GM18519 (cell line): ENCODE measurements around the gene THOC6.

Experiments
- ATAC-seq: cut with Tn5 transposase; IDR thresholded peaks from one replicate; pipeline ENCODE4 v1.9.1; 2021; ENCODE audit warnings: mild to moderate bottlenecking, moderate library complexity; ENCODE audit not compliant: unreplicated experiment, low FRiP score

THOC6 gene

GRCh38 chr16:3023669-3024478 lies at the start of gene THOC6, which contains the start of gene HCFC1R1:
TSS of gene THOC6 (plus strand) at chr16:3024035. CDS start at chr16:3024327, 292 bp downstream.
TSS of gene HCFC1R1 (minus strand) at chr16:3023942. CDS start at chr16:3023941, 1 bp downstream.
- peak; percentile 44 for ATAC-seq

GRCh38 chr16:2974319-2975056 lies 49.3 kb upstream of the THOC6 start:
- ATAC-seq, result no peak

GRCh38 chr16:2975161-2975795 lies 48.6 kb upstream of the THOC6 start:
- ATAC-seq, result no peak

GRCh38 chr16:2976201-2976600 lies 47.6 kb upstream of the THOC6 start:
- ATAC-seq, result no peak

GRCh38 chr16:2976673-2977072 lies 47.2 kb upstream of the THOC6 start:
- ATAC-seq, result no peak

GRCh38 chr16:2977440-2977839 lies 46.4 kb upstream of the THOC6 start:
- ATAC-seq, result no peak

- no peak for ATAC-seq
Observed at GRCh38 chr16:2979669-2980226, 44.1 kb upstream of the THOC6 start.

GRCh38 chr16:2980227-2981176 lies 43.3 kb upstream of the THOC6 start, which contains the start of gene PKMYT1:
TSS of gene PKMYT1 (minus strand) at chr16:2980446. CDS start at chr16:2979657, 789 bp downstream.
- ATAC-seq, result peak; percentile 44

GRCh38 chr16:2981177-2981898 lies 42.5 kb upstream of the THOC6 start:
- ATAC-seq, result no peak

- no peak for ATAC-seq
Observed at GRCh38 chr16:2981899-2982250, 42.0 kb upstream of the THOC6 start.

- ATAC-seq, result no peak
Observed at GRCh38 chr16:2982402-2982801, 41.4 kb upstream of the THOC6 start.

GRCh38 chr16:2983706-2984136 lies 40.1 kb upstream of the THOC6 start:
- no peak for ATAC-seq

GRCh38 chr16:2985462-2985861 lies 38.4 kb upstream of the THOC6 start:
- no peak for ATAC-seq

GRCh38 chr16:2985893-2986355 lies 37.9 kb upstream of the THOC6 start:
- ATAC-seq, result no peak

GRCh38 chr16:2986623-2987188 lies 37.1 kb upstream of the THOC6 start:
- no peak for ATAC-seq

GRCh38 chr16:2987286-2987685 lies 36.5 kb upstream of the THOC6 start:
- ATAC-seq, result no peak

GRCh38 chr16:2987833-2988232 lies 36.0 kb upstream of the THOC6 start:
- no peak for ATAC-seq

GRCh38 chr16:2988590-2989099 lies 35.2 kb upstream of the THOC6 start:
- ATAC-seq, result no peak
